Activated CD4-positive, alpha-beta T cell treated with anti-CD3 and anti-CD28 coated beads, Interleukin-2, Interleukin-4, amounts not matched to agents 100 ng/mL and 50 ng/mL, durations not matched to agents 16 hours and 8 hours (primary cell): Measurements from ENCODE around the gene KLF11.

ENCODE experiments used
- DNase-seq: peaks from one replicate; pipeline ENCODE4 v3.0.0-alpha.2; 2020; ENCODE audit warnings: low spot score

The KLF11 gene

DNA sequence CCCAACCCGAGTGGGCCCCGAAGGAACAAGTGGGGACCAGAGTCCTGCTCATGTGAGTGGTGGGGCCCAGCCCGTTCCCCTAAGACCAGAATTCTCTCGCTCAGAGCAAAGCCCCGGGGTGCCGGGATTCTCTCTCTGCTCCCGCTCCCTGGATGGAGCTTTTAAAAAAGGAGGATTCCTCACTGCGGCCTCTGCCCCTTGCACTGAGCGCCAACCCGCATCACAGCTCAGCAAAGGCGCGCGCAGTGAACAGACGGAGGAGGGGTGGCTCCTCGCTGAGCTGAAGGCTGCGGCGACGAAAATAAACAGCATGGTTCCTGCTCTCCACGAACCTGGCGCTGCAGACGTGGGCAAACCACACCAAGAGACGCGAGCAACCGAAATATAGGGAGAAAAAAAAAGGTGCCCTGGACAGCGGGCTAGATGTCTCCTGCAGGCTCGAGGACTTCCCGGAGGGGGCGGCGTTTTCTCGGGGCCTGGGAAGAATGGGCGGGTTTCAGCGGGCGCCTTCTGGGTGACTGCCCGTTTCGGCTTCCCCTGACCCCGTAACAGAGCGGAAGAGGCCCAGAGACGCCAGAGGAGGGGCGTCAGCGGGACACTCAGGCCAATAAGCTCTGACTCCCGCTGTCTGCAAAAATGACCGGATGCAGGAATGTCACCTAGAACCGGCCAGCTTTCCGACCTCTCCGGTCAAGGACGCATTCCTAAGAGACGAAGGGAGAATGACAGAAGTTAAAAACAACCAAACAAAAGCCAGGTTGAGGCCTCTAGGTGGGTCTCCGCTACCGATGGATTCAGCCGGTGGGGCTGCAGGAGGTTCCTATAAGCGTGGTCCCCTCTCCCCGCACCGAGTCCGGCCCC lies 819 bp upstream of the KLF11 start:
- no peak for DNase-seq

DNA sequence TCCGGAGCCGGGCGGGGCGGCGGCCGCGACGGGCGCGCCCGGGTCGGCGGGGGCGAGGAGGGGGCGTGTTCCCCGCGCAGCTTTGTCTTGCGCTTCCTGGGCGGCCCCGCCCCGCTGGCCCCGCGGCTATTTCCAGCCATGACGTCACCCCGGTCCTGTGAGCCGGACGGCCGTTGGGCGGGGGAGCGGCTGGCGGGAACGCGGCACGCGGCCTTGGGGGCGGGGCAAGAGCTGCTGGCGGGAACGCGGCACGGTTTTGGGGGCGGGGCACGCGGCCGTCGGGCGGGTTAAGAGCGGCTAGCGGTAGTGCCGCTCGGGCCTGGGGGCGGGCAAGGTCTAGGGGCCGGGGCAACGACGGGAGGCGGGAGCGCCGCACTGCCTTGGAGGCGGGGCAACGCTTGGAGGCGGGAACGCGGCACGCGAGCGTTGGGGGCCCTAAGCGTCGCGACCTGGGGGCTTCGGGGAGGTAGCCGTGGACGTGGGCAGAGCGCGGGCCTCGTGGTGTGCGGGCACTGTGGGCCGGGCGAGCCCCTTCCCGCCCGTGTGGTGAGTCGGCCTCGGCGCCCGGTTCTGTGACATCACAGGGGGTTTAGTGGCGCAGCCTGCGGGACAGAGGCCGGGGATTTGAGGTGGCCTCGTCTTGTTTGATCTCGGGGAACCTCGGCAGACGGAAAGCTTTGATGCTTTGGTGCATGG lies 704 bp downstream of the KLF11 start:
- peak; percentile 86 for DNase-seq

DNA sequence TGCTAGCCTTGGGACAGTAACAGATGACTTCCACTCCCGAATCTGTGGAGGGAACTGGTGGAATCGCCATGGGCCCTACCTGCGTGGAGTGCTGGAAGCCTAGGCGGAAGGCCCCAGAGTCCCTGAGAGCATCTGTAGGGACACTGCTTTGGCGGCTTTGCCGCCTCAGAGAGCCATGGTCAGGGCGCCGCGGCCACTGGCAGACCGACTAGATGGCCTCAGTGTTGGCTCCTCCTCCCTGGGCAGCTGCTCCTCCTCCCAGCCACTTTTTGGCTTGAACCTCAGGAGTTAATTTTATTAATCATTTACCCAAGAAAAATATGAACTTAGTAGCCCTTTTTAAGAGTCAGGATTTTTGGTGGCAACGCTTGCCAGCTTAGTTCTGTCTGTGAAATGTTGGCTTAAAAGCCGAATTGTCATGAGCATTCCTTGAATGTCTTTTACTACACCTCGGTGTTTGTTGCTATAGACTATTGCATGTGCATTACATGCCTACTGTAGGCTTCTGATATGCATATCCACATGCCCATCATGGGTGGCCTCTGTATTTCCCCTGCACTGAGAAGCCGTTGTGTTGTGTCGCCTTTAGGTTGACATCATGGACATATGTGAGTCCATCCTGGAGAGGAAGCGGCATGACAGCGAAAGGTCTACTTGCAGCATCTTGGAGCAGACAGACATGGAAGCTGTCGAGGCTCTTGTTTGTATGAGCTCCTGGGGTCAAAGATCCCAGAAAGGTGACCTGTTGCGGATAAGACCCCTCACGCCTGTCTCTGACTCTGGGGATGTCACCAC lies 2.4 kb downstream of the KLF11 start:
- no peak for DNase-seq

DNA sequence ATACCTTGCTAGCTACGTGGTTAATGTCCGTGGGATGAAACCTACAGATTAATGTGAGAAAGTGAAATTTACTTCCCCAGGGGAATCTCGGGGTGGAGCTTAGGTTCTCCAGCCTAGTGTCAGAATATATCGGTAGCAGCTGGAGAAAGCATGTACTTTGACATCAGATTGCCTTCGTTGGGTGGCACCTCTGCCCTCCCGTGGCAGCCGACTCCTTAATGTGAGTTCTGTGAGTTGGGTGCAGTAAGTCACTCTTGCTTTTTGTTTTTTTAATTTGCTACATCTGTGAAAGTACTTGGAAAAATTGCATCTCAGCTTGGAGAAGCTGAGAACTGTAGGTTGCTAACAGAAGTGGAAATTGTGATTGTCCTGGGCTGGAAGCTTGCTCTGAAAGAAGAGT lies 3.6 kb downstream of the KLF11 start:
- no peak for DNase-seq

DNA sequence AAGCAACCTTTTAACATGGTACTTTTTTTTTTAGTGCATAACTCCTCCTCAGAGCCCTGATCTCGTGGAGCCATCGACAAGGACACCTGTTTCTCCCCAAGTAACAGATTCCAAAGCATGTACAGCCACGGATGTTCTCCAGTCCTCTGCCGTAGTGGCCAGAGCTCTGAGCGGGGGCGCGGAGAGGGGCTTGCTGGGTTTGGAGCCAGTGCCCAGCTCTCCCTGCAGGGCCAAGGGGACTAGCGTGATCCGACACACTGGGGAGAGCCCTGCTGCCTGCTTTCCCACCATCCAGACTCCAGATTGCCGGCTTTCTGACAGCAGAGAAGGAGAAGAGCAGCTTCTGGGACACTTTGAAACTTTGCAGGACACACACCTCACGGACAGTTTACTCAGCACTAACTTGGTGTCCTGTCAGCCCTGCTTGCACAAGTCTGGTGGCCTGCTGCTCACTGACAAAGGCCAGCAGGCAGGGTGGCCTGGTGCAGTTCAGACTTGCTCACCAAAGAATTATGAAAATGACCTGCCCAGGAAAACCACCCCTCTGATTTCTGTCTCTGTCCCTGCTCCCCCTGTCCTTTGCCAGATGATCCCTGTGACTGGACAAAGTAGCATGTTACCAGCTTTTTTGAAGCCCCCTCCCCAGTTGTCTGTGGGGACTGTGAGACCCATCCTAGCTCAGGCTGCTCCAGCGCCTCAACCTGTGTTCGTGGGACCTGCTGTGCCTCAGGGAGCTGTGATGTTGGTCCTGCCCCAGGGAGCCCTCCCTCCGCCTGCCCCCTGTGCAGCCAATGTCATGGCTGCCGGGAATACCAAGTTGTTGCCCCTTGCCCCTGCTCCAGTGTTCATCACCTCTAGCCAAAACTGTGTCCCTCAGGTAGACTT lies 4.5 kb downstream of the KLF11 start:
- DNase-seq, result no peak

DNA sequence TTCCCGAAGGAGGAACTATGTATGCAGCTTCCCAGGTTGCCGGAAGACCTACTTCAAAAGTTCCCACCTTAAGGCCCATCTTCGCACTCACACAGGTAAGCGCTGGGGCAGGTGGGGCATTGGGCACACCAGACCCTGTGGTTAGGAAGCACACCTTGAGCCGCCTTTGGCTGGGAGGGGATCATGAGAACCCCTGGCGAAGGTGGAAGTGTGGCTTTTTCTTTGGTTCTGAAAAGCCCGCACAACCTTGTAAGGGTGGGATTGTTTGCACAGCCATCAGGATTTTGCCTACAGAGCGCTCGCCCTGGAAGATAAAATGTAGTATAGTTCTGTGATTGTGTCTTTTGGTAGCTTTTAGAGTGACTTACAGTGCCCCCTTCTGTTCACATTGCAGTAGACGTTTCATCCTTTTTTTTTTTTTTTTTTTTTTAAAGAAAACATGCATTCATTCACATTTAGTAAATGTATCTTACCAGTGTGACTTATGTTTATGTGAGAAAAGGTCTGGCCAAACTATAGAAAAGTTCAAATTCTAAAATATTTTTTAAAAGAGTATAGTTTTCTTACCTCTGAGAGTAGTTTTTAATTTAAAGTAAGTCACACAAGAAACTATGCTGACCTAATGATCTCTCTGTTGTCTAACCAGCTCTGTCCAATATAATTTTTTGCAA lies 5.3 kb downstream of the KLF11 start:
- peak; percentile 54 for DNase-seq

DNA sequence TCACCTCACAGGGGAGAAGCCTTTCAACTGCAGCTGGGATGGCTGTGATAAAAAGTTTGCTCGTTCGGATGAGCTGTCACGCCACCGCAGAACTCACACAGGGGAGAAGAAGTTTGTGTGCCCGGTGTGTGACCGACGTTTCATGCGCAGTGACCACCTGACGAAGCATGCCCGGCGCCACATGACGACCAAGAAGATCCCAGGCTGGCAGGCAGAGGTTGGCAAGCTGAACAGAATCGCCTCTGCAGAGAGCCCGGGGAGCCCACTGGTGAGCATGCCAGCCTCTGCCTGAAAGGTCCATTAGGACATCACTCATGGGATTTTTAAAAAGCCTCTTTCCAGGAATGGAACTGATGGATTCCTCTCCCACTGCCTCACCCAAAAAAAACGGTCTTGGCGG lies 8.9 kb downstream of the KLF11 start:
- DNase-seq, result no peak

DNA sequence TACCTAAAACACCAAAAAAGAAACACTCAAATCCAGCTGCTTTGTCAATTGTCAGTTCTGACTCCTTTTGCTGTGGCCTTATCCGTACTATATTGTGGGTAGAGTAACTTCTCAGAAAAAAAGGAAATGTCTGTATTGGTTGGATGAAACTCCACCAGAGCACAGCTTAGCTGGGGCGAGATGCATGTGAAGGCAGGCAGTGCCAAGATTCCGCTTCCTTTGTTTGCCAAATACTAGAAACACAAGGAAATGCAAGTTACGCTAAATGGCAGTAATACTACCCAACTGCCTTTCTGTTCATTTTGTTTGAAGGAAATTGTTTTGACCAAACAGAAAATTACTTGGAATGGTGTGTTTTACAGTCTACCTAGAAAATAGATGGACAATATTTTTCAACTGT lies 10.0 kb downstream of the KLF11 start:
- DNase-seq, result no peak

DNA sequence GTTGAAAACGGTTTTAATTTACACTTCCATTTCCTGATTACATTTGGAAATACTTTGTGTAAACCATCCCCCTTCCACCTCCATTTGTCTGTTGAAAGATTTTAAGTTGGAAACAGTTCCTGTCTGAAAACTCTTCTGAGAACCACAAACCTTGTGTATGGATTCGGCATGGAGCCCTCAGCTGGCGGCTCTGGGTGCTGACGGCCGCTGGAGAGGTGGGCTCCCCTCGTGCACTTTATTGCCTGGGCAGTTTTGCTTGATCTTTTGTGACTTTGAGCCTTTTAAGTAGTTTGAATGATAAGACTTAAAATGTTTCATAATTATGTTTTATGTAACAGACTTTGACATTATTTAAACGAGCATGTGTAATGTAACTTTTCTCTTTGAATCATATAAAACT lies 11.1 kb downstream of the KLF11 start:
- no peak for DNase-seq

DNA sequence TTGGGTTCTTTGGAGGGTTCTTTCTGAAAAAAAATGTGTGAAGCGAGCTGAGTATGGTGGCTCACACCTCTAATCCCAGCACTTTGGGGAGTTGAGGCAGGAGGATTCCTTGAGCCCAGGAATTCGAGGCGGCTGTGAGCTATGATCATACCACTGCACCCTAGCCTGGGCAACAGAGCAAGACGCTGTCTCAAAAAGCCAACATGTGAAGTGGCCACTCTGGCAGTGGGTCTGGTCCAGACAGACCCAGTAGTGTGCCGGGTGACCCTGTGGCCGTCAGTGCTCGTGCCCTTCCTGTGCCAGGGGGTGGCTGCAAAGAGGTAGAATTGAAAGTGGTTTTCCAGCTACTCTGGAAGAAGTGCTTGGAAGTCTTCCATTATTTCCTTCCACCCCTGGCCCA lies 11.6 kb downstream of the KLF11 start:
- no peak for DNase-seq

DNA sequence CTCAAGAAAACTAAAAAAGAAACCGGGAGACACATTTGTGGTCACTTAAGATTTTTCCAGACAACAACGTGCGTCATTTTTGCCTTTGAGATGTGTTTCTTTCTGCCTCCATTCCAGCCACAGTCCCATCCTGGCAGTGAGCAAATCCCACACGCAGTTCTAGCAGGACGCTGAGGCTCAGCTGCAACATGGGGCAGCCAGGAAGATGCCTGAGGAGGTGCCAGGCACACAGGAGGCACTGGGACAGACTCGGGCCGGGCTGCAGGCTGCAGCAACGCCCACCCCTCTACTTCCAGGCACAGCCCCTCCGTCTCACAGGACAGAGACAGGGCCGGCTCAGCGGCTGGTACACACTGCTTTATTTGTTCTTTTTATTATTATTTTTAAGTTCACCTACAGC lies 13.1 kb downstream of the KLF11 start:
- DNase-seq, result no peak

DNA sequence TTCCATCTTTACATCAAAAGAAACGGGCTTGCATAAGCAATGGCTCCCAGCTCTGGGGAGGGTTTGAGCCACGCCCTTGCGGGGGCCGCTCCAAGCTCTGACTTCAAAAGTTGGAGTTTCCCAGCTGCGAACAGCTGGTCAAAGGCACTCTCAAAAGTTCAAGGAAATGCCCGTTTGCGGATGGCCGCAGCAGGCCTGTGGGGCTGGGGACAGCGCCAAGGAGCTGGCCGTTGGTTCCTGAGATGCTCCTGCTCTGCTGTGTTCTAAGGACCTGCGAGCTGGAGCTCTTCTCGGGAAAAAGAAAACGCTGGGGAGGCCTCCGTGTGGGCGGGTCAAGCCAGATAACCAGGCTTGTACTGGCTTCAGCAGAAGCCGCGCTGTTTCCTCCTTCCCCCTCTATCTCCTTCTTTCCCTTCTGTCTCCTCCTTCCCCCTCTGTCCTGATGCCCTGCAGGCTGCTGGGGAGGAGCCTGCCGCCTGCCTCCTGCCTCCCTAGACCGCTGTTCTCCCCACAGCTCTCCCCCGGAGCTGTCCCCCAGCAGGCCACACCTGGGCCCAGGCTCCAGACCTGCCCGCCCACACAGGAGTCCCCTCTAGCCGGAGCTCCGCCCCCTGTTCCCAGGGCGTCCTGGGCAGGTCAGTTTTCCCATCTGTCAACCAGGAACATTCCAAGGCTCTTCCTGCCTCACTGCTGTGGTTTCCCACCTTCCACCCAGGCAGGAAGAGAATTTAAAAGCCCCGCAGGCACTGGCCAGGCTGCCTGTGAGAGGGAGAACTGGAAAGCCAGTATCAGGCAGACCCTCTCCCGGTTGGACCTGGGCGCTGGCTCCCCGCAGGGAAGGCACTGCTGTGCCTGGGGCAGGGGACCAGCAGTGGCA lies 14.1 kb downstream of the KLF11 start:
- DNase-seq, result no peak

DNA sequence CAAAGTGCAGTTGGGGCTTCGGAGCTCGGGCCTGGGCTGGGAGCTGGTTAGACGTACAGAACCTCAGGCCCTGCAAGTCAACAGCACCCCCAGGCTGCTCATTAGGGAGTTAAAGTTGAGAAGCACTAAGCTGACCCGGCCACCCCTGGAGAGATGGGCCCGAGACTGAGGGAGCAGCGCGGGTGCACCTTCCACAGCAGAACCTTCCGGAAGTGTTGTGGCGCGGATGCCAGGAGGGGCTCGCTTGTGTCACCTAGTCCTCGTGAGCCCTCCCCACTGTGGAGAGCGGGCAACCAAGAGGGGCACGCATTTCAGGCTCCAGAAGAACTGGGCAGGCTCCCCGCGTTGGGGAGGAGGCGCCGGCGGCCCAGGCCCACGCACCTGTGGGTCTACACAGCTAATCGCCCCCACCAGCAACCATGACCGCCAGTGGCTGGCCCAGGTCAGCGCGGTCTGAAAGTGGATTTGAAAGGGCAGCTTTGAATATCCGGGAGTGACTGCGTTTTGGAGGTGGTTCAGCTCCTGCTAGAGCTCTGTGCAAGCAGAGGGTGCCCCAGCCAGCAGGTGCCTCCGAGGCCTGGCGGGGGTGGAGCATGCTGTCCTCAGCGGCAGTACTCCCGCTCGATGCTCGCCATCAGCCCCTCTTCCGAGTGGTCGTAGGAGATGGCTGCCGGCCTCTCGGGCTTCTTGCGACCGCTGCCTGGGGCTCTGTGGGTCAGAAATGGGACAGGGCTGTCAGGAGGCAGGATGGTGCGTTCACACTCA lies 15.1 kb downstream of the KLF11 start:
- DNase-seq, result no peak

DNA sequence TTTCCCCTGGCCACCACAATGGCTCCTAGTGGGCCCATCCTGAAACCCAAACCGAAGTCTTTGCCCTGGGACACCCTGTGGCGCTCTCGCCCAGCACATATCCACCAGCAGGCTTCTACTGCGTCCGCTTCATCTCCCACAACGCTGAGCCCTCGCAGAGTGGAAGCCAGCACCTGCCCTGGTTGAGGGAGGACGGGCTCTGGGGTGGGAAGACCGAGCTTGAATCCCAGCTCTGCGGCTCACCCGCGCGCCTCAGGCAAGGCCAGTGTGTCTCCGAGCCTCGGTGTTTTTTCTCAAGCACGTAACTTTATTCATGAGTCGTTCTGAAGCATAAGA lies 15.6 kb downstream of the KLF11 start:
- DNase-seq, result no peak

DNA sequence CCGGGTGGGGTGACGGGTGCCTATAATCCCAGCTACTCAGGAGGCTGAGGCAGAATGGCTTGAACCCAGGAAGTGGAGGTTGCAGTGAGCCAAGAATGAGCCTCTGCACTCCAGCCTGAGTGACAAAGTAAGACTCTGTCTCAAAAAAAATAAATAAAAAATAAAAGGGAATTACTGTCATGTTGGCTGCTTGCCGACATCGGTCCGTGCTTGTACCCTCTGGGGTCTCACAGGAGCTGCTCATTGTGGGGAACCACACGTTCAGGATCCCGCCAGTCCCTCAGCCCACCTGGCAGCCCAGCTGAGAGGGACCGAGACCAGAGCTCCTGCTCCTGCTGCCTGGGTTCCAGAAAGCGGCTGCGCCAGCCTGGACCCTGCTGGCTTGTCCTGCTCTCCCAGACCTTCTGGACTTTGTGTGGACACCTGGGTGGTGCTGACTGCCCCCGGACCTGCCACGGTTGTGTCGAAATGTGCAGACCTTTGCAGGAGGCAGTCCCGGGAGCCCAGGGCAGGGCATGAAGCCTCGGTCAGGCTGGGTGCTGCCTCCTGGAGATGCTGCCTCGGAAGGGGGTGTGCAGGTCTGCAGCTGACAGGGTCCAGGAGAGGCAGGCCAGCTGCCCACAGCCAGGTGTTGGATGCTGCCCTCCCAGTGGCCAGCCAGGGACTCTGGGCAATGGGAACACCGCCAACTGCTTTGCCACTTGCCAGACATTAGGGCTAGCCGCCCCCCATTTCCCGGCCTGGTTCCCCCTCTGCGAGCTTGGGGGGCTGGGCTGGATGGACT lies 16.4 kb downstream of the KLF11 start:
- no peak for DNase-seq

DNA sequence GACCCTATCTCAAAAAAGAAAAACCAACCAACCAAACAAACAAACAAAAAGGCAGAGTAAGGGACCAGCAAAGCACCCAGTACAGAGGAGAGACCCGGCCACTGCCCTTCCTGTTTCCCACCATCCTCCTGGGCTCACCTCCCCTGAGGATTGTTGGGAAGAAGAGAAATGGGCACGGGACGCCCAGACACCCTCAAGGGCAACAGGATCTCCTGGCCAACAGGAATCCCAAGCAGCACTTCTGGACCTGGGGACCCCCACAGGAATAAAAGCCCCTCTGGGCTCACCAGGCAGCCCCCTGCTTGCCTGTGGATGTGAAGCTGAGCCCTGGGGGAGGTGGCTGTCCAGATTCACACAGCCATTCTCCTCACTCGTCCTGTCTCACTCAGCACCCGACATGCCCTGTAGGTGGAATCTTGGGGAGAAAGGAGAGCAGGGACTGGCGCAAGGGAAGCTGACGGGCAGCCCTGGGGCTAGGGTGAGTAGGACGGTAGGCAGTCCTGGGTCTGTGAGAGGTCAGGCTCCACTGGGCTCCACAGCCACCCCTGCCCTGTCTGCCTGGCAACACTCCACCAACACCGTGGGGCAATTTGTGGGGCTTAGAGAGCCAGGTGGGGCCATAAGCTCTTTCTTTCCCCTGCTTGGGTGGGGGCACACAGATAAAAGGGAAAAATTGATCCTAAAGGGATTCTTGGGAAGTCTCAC lies 18.0 kb downstream of the KLF11 start:
- no peak for DNase-seq

DNA sequence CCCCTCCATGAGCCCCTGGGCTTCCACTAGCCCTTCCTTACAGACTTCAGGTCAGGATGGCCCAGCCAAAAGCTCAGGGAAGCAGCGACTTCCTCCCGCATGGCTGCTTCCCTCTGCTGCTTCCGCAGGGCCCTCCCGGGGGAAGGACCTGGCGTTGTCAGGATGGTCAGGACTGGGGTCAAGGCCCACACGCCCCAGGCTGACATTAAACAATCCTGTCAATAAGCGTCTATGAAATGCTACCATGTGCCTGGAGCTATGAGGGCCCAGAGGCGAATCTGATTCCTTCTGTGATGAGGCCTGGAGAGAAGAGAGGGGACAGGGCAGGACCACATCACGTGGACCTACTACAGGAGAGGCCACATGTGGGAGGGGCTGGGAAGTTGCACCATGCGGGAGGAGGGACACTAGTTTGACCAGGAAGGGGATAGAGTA lies 19.6 kb downstream of the KLF11 start:
- no peak for DNase-seq

DNA sequence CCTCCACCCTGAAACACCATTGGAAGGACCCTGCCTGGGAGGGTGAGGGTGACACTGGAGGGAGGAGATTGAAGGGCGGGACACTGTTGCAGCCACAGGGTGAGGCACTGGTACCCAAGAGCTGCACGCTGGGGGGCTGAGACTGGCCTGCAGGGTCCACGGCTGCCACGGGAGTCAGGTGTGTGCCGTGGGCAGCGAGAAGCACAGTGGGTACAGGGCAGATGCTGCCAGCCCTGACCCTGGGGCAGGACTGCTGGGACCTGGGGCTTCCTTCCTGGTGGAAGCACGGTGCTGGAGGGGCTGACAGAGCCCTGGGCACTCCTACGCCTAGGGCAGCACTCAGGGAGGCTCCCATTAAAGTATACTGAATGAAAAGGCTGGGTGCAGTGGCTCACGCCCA lies 20.2 kb downstream of the KLF11 start:
- no peak for DNase-seq
